Heart left ventricle (tissue), 16 donors: ENCODE data around the gene NEK4. TPM values are rescaled to one million over a fixed set of nuclear protein-coding genes. Genes with fewer than 3 reads are reported as not detected.

ENCODE experiments used
- ATAC-seq, 4 donors: fragments of 200-7000 bp; cut with Tn5 transposase; one replicate each; pipeline ENCODE4 v1.9.1; 2020 to 2022; ENCODE audit warnings: moderate library complexity in 4 of 4, mild to moderate bottlenecking in 3 of 4, moderate number of reproducible peaks in 1 of 4
- DNase-seq, 5 donors: peaks; one replicate each; pipeline ENCODE4 v3.0.0-alpha.2; 2020
- H3K27ac ChIP-seq, 12 donors: fragments of 200-600 bp; sonication (generic) in 4 of 12; one replicate each; pipeline versions ENCODE4 v1.5.0 to v1.8.0; 2016 to 2022; ENCODE audit warnings: mild to moderate bottlenecking in 2 of 12
- H3K27me3 ChIP-seq, 9 donors: fragments of 200-600 bp; sonication (generic) in 2 of 9; one replicate each; pipeline versions ENCODE4 v1.5.1 to v1.8.0; 2016 to 2022; ENCODE audit warnings: mild to moderate bottlenecking in 3 of 9
- H3K36me3 ChIP-seq, 9 donors: fragments of 200-600 bp; sonication (generic) in 2 of 9; one replicate each; pipeline versions ENCODE4 v1.5.0 to v1.8.0; 2018 to 2022; ENCODE audit warnings: mild to moderate bottlenecking in 2 of 9
- H3K4me1 ChIP-seq, 12 donors: fragments of 200-600 bp; sonication (generic) in 4 of 12; one replicate each; pipeline versions ENCODE4 v1.5.0 to v1.8.0; 2016 to 2022; ENCODE audit warnings: mild to moderate bottlenecking in 3 of 12
- H3K4me3 ChIP-seq, 12 donors: fragments of 200-600 bp; sonication (generic) in 4 of 12; one replicate each; pipeline versions ENCODE4 v1.5.0 to v1.8.0; 2017 to 2022; ENCODE audit warnings: mild to moderate bottlenecking in 9 of 12, moderate library complexity in 4 of 12
- H3K9me3 ChIP-seq, 12 donors: fragments of 200-600 bp; sonication (generic) in 4 of 12; one replicate each; pipeline versions ENCODE4 v1.5.0 to v1.8.0; 2016 to 2022; ENCODE audit warnings: mild to moderate bottlenecking in 1 of 12
- POLR2A ChIP-seq, 2 donors: fragments of 450-650 bp; IDR thresholded peaks; one replicate each; pipeline ENCODE4 v1.6.1; 2017; ENCODE audit warnings: antibody characterized with exemption in 2 of 2, mild to moderate bottlenecking in 2 of 2, moderate library complexity in 2 of 2
- WGBS, 4 donors: extraction: QIAGEN DNeasy Blood & Tissue Kit in 2 of 4; methylation state at CpG; one replicate each; pipeline versions ENCODE4 v1.1.5 to v1.1.7; 2013 to 2018; 5-methylcytosine and 5-hydroxymethylcytosine counted together
- intact Hi-C, 10 donors: fragments of 100-400 bp; cut with DNase I; formaldehyde crosslinking; loops; one replicate each; pipeline versions ENCODE4 v1.11.1 to v1.14.2; 2022
- polyA plus RNA-seq, 2 donors: library from polyadenylated mRNA; stranded (reverse); fragments of 200-250 nt; gene quantifications; one replicate each; pipeline ENCODE4 v1.2.3, GENCODE V29; 2013
- total RNA-seq, 9 donors: library from RNA; depleted of rRNA in 2 of 9; stranded (reverse); fragments of >200 nt in 2 of 9; fragmentation: NEBNext Ultra II Directional in 3 of 9; extraction: Animal tissue kit (Norgen Biotek cat#: 25700) in 3 of 9; gene quantifications; one replicate each; pipeline versions ENCODE4 v1.1.0 to v1.2.4, GENCODE V29; 2016 to 2023
- TF ChIP-seq, protein P1 (sequence below), 12 donors: fragments of 200-600 bp; sonication (generic) in 4 of 12; IDR thresholded peaks; one replicate each; pipeline versions ENCODE4 v1.5.0 to v1.8.0; 2018 to 2022; ENCODE audit warnings: antibody characterized with exemption in 12 of 12, mild to moderate bottlenecking in 5 of 12
- donor health status: ischemic (EF 13 %, LVEDD 7.1; RV severe dilation, severe dysfunction).
- donor health status: healthy with polysubstance abuse.
- donor health status: DM: no; HTN: yes; CAD: no.
- donor health status: DM: no; HTN: no; CAD: no.
- donor health status: ischemic (EF 25% LVEDD 6.9; RV normal size, moderate dysfunction).
- donor health status: ischemic (EF 25% LVEDD 5.7; RV mildly dilated, moderate dysfunction).
- donor health status: healthy.
- donor health status: DM: yes; HTN: yes; CAD: no.
- donor health status: ischemic (EF 35%, LVEDD 5.7; RV mildly dilated, moderate dysfunction).
- donor health status: nonischemic (EF 11% LVEDD 7.7; RV severe dilation, severe dysfunction).
- donor health status: DM: yes; HTN: yes; CAD: no.
- donor health status: PGD.
- donor health status: ischemic (EF 29% LVEDD 5.4; RV normal size, mild dysfunction).
- donor health status: nonischemic (EF 23%, LVEDD 6.1; RV moderate dilation, normal function).

Gene NEK4
- total and polyA plus RNA-seq, 11 donors, result 2.7 to 21.5 (median 14.6) TPM

- peak overlapping the region in 1 of 12 donors; percentile 42 for H3K27ac ChIP-seq
Measured at GRCh38 chr3:52721002-52721729, 49.6 kb downstream of the NEK4 start.

DNA sequence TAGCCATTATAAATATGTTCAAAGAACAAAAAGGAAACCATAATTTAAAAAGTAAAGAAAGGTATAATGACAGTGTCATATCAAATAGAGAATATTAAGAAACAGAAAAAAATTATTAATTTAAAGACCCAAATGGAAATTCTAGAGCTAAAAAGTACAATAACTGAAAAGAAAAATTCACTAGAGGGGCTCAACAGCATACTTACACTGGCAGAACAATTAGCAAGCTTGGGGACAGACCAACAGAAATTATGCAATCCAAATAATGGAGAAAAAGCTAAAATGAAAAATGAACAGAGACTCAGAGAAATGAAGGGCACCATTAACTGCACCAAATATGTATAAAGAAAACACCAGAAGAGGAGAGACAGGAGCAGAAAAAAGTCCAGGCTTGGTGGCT is 51.1 kb downstream of the NEK4 start:
- intact Hi-C loops, result no loop called here
- Histone ChIP-seq H3K27me3 (no peaks in the 10 kb centered on the region), H3K27ac (no peak overlapping the region), H3K36me3 (peaks cover 0 to 28% (median 6%) of the 10 kb centered on the region in 9 donors), H3K9me3 (peaks cover 0 to 13% (median 0%) of the 10 kb centered on the region in 12 donors), H3K4me3 (no peak overlapping the region), H3K4me1 (peaks cover 0 to 19% (median 0%) of the 10 kb centered on the region in 12 donors)
- DNase-seq (no peak), ATAC-seq (no peak)
- no peak for TF ChIP-seq POLR2A (IDR thresholded peaks at IDR 0.05)
- TF ChIP-seq, protein P1, sequence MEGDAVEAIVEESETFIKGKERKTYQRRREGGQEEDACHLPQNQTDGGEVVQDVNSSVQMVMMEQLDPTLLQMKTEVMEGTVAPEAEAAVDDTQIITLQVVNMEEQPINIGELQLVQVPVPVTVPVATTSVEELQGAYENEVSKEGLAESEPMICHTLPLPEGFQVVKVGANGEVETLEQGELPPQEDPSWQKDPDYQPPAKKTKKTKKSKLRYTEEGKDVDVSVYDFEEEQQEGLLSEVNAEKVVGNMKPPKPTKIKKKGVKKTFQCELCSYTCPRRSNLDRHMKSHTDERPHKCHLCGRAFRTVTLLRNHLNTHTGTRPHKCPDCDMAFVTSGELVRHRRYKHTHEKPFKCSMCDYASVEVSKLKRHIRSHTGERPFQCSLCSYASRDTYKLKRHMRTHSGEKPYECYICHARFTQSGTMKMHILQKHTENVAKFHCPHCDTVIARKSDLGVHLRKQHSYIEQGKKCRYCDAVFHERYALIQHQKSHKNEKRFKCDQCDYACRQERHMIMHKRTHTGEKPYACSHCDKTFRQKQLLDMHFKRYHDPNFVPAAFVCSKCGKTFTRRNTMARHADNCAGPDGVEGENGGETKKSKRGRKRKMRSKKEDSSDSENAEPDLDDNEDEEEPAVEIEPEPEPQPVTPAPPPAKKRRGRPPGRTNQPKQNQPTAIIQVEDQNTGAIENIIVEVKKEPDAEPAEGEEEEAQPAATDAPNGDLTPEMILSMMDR (IDR thresholded peaks at IDR 0.05), result no peak

More at GRCh38 chr3:52721002-52721729, 49.6 kb downstream of the NEK4 start:
- 83 to 93% (median 89%) methylated on average over 6 of the region's 6 CpGs for WGBS, 4 donors
- peaks cover 0 to 19% (median 0%) of the 10 kb centered on the region in 12 donors for H3K4me1 ChIP-seq
- peak in 2 of 4 donors; percentile 20 to 42 for ATAC-seq
- H3K4me3 ChIP-seq, result no peak overlapping the region
- H3K27me3 ChIP-seq, result no peaks in the 10 kb centered on the region
- TF ChIP-seq, protein P1 (IDR thresholded peaks at IDR 0.05), result no peak
- TF ChIP-seq POLR2A (IDR thresholded peaks at IDR 0.05), result no peak
- H3K36me3 ChIP-seq, result peaks cover 0 to 28% (median 6%) of the 10 kb centered on the region in 9 donors
- DNase-seq, result no peak
- peaks cover 0 to 13% (median 0%) of the 10 kb centered on the region in 12 donors for H3K9me3 ChIP-seq
- intact Hi-C loops, result no loop called here

- TF ChIP-seq POLR2A (IDR thresholded peaks at IDR 0.05), result no peak
- TF ChIP-seq, protein P1 (IDR thresholded peaks at IDR 0.05), result no peak
- Histone ChIP-seq H3K27me3 (no peaks in the 10 kb centered on the region), H3K36me3 (peaks cover 0 to 35% (median 18%) of the 10 kb centered on the region in 9 donors), H3K4me3 (no peak overlapping the region), H3K9me3 (peaks cover 0 to 13% (median 0%) of the 10 kb centered on the region in 12 donors), H3K27ac (no peak overlapping the region), H3K4me1 (peaks cover 0 to 9% (median 0%) of the 10 kb centered on the region in 12 donors)
- DNase-seq, result no peak
- 83 to 96% (median 94%) methylated on average over 11 of the region's 11 CpGs for WGBS, 4 donors
- intact Hi-C loops, result no loop called here
- ATAC-seq, result peak in 1 of 4 donors; percentile 27
Measured at GRCh38 chr3:52715714-52716305, 54.9 kb downstream of the NEK4 start.
